NT2/D1 (cell line): ENCODE data around the gene AS3MT.
"Not testable (repeated sequence)": the region's sequence is repeated elsewhere in the genome, so short reads cannot be mapped to it uniquely, and the experiment has no call there.

ENCODE experiments used
- DNase-seq: peaks from one replicate; pipeline ENCODE4 v3.0.0-alpha.2; 2011; ENCODE audit warnings: low read depth, low spot score
- H3K27me3 ChIP-seq: 2 replicates; pipeline ENCODE4 v1.6.0; 2011; ENCODE audit warnings: mild to moderate bottlenecking; ENCODE audit not compliant: insufficient read length, insufficient read depth
- H3K36me3 ChIP-seq: 2 replicates; pipeline ENCODE4 v1.6.1; 2011; ENCODE audit warnings: mild to moderate bottlenecking, low read length, mixed read lengths; ENCODE audit not compliant: insufficient read depth, insufficient read length
- H3K4me1 ChIP-seq: 2 replicates; pipeline ENCODE4 v1.5.1; 2011; ENCODE audit not compliant: insufficient read depth, insufficient read length
- H3K4me3 ChIP-seq: 2 replicates; pipeline ENCODE4 v1.5.1; 2011; ENCODE audit warnings: low read depth; ENCODE audit not compliant: insufficient read length
- H3K9ac ChIP-seq: 2 replicates; pipeline ENCODE4 v1.6.0; 2011; ENCODE audit warnings: low read depth; ENCODE audit not compliant: insufficient read length
- H3K9me3 ChIP-seq: 2 replicates; pipeline ENCODE4 v1.5.1; 2011; ENCODE audit warnings: mild to moderate bottlenecking, low read length; ENCODE audit not compliant: insufficient read depth
- SUZ12 ChIP-seq: IDR thresholded peaks from 2 replicates; pipeline ENCODE4 v1.6.1; 2011; ENCODE audit not compliant: insufficient read length, insufficient read depth; ENCODE audit errors: extremely low read depth
- YY1 ChIP-seq: IDR thresholded peaks from 2 replicates; pipeline ENCODE4 v1.6.1; 2011; ENCODE audit not compliant: insufficient read length, insufficient read depth
- ZNF274 ChIP-seq: IDR thresholded peaks from 2 replicates; pipeline ENCODE4 v1.6.1; 2011; ENCODE audit warnings: mild to moderate bottlenecking, low read depth, low read length

AS3MT gene

GRCh38 chr10:102831322-102832071 is 37.8 kb upstream of the AS3MT start:
- no peaks in the 10 kb centered on the region for H3K9me3 ChIP-seq
- no peak overlapping the region for H3K9ac ChIP-seq
- TF ChIP-seq SUZ12 (no peak), YY1 (no peak), ZNF274 (no peak)
- peaks cover 2% of the 10 kb centered on the region for H3K4me1 ChIP-seq
- H3K27me3 ChIP-seq: no peaks in the 10 kb centered on the region
- no peak overlapping the region for H3K4me3 ChIP-seq
- no peak for DNase-seq
- no peaks in the 10 kb centered on the region for H3K36me3 ChIP-seq

DNA sequence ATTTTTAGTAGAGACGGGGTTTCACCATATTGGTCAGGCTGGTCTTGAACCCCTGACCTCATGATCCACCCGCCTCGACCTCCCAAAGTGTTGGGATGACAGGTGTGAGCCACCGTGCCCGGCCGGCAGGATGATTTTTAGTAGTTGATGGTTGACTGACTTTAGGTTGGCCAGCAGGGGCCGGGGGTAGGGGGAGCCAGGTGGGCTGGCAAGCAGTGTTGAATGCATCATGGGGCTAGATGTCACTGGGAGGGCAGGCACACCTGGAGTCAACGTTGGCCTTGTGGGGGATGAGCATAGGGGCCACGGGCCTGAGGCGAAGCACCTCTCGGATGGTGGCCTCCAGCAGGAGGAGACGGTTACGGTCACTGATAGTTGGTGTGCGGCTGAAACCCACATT is 37.0 kb upstream of the AS3MT start:
- no peak for TF ChIP-seq YY1
- TF ChIP-seq SUZ12: no peak
- no peak for TF ChIP-seq ZNF274
- no peaks in the 10 kb centered on the region for H3K27me3 ChIP-seq
- no peak for DNase-seq
- no peak overlapping the region for H3K4me3 ChIP-seq
- H3K9ac ChIP-seq: no peak overlapping the region
- peaks cover 2% of the 10 kb centered on the region for H3K4me1 ChIP-seq
- peaks cover 4% of the 10 kb centered on the region; the same call in 1 of the 2 replicates for H3K9me3 ChIP-seq
- no peaks in the 10 kb centered on the region for H3K36me3 ChIP-seq

DNA sequence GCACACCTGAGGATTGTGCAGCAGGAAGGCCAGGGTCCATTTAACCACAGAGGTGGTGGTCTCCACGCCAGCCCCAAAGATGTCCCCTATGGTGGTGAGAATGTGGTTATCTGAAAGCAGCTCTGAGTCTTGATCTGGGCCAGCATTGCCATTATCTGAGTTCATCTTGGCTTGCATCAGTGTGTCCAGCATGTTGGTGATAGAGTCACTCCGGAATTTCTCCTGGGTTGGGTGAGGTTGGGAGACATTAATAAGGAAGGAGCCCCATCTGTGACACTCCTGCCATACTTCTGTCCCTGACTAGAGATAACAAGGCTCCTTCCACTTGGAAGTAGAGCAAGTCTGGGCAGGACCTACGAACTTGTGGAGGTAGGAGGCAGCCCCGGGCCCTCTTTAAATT is 36.3 kb upstream of the AS3MT start:
- H3K4me3 ChIP-seq: no peak overlapping the region
- H3K27me3 ChIP-seq: no peaks in the 10 kb centered on the region
- H3K4me1 ChIP-seq: peaks cover 2% of the 10 kb centered on the region
- no peaks in the 10 kb centered on the region for H3K36me3 ChIP-seq
- H3K9me3 ChIP-seq: peaks cover 11% of the 10 kb centered on the region; the same call in 1 of the 2 replicates
- H3K9ac ChIP-seq: no peak overlapping the region
- no peak for TF ChIP-seq YY1
- no peak for TF ChIP-seq SUZ12
- TF ChIP-seq ZNF274: no peak
- no peak for DNase-seq

- Histone ChIP-seq H3K9ac (no peak overlapping the region), H3K4me1 (peaks cover 2% of the 10 kb centered on the region), H3K27me3 (no peaks in the 10 kb centered on the region), H3K9me3 (peaks cover 20% of the 10 kb centered on the region), H3K4me3 (no peak overlapping the region), H3K36me3 (no peaks in the 10 kb centered on the region)
- no peak for TF ChIP-seq YY1
- TF ChIP-seq ZNF274: no peak
- no peak for TF ChIP-seq SUZ12
- DNase-seq: no peak
Observed at GRCh38 chr10:102834143-102834542, 35.1 kb upstream of the AS3MT start.

DNA sequence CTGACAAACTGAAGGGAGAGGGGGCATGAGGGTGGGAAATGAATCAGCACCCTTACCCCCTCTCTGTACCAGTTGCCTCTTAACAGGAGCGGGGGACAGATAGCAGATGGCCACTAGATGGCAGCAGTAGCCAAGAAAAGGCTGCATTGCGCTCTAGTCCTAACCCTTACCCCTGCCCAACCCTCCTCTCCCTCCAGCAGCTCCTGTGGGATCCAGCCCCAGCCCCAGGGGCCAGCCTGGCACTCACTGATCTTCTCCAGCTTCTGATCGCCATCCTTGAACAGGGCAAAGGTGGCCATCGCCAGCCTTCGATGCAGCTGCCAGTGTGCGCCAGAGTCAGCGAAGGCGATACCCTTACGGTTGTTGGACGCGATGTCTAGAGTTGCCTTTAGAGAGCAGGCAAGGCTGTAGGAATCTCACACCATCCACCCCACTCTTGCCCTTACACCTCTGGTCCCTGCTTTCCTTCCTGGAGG is 34.2 kb upstream of the AS3MT start:
- peak; percentile 66 for DNase-seq
- TF ChIP-seq YY1: no peak
- TF ChIP-seq ZNF274: no peak
- Histone ChIP-seq H3K27me3 (no peaks in the 10 kb centered on the region), H3K4me3 (no peak overlapping the region), H3K36me3 (no peaks in the 10 kb centered on the region), H3K9ac (no peak overlapping the region), H3K9me3 (peaks cover 20% of the 10 kb centered on the region), H3K4me1 (peaks cover 2% of the 10 kb centered on the region)

DNA sequence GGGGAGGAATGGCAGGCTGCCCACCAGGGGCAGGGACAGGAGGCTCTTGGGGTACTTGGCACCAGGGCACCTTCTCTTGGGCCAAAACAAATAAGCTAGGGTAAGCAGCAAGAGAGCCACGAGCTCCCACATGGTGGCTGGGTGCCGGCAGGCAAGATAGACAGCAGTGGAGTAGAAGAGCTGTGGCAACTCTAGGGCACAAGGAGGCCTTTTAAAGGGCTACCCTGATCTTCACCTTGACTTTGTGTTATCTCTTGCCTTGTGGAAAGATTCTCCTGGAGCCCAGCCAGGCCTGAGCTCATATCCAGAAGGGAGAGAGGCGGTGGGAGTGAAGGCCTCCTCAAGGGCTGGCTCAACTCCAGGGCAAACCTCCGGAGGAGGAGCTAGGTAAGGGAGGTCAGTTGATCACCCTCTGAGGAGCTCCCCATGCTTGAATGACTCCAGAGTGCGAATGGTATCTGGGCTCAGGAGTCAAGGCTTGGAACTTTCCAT is 32.0 kb upstream of the AS3MT start, which contains the start of gene CYP17A1:
Gene CYP17A1 (minus strand): TSS at position 184 of the 492 bp plus-strand sequence. CDS start 52 bp downstream, at position 132.
- Histone ChIP-seq H3K9me3 (peaks cover 20% of the 10 kb centered on the region), H3K27me3 (no peaks in the 10 kb centered on the region), H3K9ac (no peak within 1 kb of the TSS), H3K4me3 (no peak within 1 kb of the TSS), H3K36me3 (no peaks in the 10 kb centered on the region), H3K4me1 (peaks cover 2% of the 10 kb centered on the region)
- TF ChIP-seq ZNF274 (no peak), YY1 (no peak), SUZ12 (no peak)
- DNase-seq: no peak

DNA sequence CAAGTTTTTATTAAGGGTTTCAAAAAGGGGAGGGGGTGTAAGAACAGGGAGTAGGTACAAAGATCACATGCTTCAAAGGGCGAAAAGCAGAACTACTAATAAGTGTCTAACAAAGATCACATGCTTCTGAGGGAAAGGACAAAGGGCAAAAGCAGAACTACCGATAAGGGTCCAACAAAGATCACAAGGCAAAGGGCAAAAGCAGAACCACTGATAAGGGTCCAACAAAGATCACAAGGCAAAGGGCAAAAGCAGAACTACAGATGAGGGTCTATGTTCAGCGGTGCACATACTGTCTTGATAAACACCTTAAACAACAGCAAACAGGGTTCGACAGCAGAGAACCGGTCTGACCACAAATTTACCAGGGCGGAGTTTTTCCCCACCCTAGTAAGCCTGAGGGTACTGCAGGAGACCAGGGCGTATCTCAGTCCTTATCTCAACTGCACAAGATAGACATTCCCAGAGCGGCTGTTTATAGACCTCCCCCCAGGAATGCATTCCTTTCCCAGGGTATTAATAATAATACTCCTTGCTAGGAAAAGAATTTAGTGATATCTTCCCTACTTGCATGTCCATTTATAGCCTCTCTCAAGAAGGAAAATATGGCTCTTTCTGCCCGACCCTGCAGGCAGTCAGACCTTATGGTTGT is 30.9 kb upstream of the AS3MT start:
- not testable (repeated sequence) for H3K9ac ChIP-seq, H3K27me3 ChIP-seq, H3K4me3 ChIP-seq, H3K36me3 ChIP-seq, DNase-seq, H3K4me1 ChIP-seq
- peaks cover 20% of the 10 kb centered on the region for H3K9me3 ChIP-seq
